Measurements from ENCODE around the gene CCDC74B.
"Not testable (repeated sequence)": the region's sequence is repeated elsewhere in the genome, so short reads cannot be mapped to it uniquely, and the experiment has no call there.

Gene CCDC74B

DNA sequence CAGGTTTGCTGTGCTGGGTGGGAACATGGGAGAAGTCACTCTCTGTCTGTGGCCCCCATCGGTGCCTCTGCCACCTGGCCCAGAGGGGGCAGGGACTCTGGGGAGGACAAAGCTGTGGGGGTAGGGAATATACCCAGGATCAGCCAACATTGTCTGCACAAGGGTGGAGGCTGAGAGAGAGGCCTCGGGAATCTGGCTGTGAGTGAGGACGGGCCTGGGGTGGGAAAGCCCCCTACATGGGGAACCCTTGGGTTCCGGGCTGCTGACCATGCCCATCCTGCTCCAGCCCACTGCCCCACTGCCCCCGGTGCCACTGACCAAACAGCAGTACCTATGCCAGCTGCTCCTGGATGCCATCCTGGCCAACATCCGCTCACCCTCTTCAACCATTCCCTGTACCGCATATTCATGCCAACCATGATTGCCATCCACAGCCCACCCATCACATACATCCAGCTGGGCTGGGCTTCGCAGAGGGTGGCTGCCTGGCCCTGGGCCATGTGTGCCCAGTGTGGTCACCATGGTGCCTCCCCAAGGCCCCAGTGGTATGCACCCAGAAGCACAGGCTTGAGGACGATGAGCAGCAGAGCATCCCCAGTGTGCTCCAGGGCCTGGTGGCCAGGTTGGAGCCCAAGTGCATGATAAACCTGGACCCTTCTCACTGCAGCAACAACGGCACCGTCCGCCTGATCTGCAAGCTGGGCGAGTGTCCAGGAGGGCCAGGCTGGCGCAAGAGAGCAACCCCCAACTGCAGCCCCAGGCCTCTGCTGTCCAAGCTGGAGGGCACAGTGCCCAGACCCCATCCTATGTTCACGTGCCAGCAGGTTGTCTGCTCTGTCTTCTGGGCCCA is 9.0 kb downstream of the CCDC74B start:
- H3K4me1 ChIP-seq (ENCODE audit: control insufficient read depth, insufficient read depth, low read length), result no peaks in the 10 kb centered on the region
- H3K9ac ChIP-seq (ENCODE audit: low read depth, low read length), result no peak overlapping the region
- no peak overlapping the region for H3K4me3 ChIP-seq (ENCODE audit: low read depth, low read length)
- H3K27me3 ChIP-seq (ENCODE audit: control insufficient read depth, insufficient read depth, low read length), result no peaks in the 10 kb centered on the region
- no peaks in the 10 kb centered on the region for H3K36me3 ChIP-seq (ENCODE audit: control insufficient read depth, insufficient read depth, low read length)
- no peaks in the 10 kb centered on the region for H3K9me3 ChIP-seq (ENCODE audit: control insufficient read depth, insufficient read depth, low read length)
- no peak overlapping the region for H3K27ac ChIP-seq (ENCODE audit: low read depth, low read length)

DNA sequence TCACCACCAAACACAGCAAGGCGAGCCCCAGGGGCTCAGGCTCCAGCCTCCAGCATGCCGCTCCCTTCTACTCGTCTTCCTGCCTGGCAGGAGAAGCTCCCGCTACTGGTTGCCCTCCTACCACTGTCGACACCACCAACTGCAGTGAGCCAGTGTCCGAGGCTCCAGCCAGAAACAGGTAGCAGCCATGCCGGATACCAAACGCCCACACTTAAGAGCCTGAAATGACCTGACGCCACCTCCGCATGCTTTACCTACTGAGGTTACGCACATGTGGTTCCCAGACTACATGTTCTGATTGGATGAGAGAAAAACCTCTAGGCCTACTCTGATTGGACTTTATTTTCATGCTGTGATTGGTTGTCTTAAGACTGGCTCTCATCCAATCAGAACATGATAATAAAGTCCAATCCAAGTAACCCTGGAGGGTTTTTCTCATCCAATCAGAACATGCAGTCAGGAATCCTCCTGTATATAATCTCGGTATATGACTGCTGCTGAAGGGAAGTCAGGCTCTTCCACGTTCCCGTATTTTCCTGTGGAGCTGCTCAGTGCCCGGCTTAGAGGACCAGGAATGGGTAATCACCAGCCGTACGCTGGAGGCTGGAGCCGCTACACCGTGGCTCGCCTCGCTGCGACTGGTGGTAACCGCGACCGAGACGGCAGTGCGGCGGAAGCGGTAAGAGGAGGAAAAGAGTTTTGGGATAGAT is 15.6 kb downstream of the CCDC74B start, which contains the start of gene POTEF:
TSS of gene POTEF (minus strand) at position 103 of the 710 bp plus-strand sequence. CDS start 8,707 bp downstream, outside the sequence.
- H3K4me3 ChIP-seq (ENCODE audit: low read depth, low read length), result peak within 1 kb of the TSS; percentile 58
- not testable (repeated sequence) for H3K27me3 ChIP-seq (ENCODE audit: control insufficient read depth, insufficient read depth, low read length); H3K4me1 ChIP-seq (ENCODE audit: control insufficient read depth, insufficient read depth, low read length); H3K9ac ChIP-seq (ENCODE audit: low read depth, low read length); H3K9me3 ChIP-seq (ENCODE audit: control insufficient read depth, insufficient read depth, low read length); H3K36me3 ChIP-seq (ENCODE audit: control insufficient read depth, insufficient read depth, low read length); H3K27ac ChIP-seq (ENCODE audit: low read depth, low read length)

DNA sequence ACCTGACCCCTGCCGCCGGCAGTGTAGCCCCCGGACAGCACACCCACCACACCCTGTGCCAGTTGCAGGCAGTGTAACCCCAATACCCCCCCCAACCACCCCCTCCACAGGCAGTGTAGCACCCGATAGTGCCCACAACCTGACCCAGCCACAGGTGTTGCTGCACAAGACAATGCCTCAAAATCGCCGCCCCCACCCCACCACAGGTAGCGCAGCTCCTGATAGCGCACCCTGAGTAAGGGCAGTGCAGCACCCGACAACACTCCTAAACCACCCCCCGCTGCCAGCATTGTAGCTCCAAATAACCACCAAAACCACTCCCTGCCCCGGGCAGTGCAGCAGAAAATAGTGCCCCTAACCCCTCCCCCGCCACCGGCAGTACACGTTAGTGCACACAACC is 16.4 kb downstream of the CCDC74B start:
- not testable (repeated sequence) for H3K36me3 ChIP-seq (ENCODE audit: control insufficient read depth, insufficient read depth, low read length); H3K4me1 ChIP-seq (ENCODE audit: control insufficient read depth, insufficient read depth, low read length); H3K9me3 ChIP-seq (ENCODE audit: control insufficient read depth, insufficient read depth, low read length); H3K4me3 ChIP-seq (ENCODE audit: low read depth, low read length); H3K9ac ChIP-seq (ENCODE audit: low read depth, low read length); H3K27me3 ChIP-seq (ENCODE audit: control insufficient read depth, insufficient read depth, low read length); H3K27ac ChIP-seq (ENCODE audit: low read depth, low read length)

DNA sequence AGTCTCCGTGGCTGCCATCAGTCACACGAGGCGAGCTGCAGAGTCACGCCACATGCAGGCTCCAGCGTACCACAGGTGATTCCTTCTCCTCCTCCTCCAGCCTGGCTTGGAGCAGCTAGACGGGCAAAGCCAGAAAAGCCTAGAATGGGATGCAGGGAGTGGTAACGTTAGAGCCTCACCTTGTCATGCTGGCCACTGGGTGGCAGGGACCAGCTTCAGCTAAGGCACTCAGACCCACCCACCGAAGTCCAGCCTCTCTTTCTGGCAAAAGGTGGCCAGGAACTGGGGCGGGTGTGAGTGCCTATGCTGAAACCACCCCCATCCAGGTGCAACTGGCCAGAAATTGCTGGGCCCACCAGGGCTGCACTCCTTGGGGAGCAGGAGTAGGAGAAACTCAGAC is 17.2 kb downstream of the CCDC74B start:
- H3K27ac ChIP-seq (ENCODE audit: low read depth, low read length); H3K9me3 ChIP-seq (ENCODE audit: control insufficient read depth, insufficient read depth, low read length); H3K36me3 ChIP-seq (ENCODE audit: control insufficient read depth, insufficient read depth, low read length); H3K4me3 ChIP-seq (ENCODE audit: low read depth, low read length); H3K4me1 ChIP-seq (ENCODE audit: control insufficient read depth, insufficient read depth, low read length); H3K9ac ChIP-seq (ENCODE audit: low read depth, low read length); H3K27me3 ChIP-seq (ENCODE audit: control insufficient read depth, insufficient read depth, low read length): not testable (repeated sequence)

DNA sequence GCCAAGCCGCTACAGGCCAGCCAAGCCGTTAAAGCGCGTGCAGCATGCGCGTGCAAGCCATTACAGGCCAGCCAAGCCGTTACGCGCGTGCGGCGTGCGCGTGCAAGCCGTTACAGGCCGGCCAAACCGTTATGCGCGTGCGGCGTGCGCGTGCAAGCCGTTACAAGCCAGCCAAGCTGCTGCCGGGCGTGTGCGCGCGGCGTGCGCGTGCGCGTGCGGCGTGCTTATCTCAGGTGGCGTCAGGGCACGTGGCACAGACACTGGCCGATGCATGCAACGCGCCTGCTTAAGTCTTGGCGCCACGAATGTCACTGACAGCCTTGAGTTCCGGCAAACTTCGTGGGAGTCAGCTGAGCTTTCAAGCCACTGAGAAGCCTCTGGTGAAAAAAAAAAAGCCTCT is 24.0 kb downstream of the CCDC74B start:
- H3K4me3 ChIP-seq (ENCODE audit: low read depth, low read length); H3K9ac ChIP-seq (ENCODE audit: low read depth, low read length); H3K9me3 ChIP-seq (ENCODE audit: control insufficient read depth, insufficient read depth, low read length); H3K27me3 ChIP-seq (ENCODE audit: control insufficient read depth, insufficient read depth, low read length); H3K36me3 ChIP-seq (ENCODE audit: control insufficient read depth, insufficient read depth, low read length); H3K4me1 ChIP-seq (ENCODE audit: control insufficient read depth, insufficient read depth, low read length); H3K27ac ChIP-seq (ENCODE audit: low read depth, low read length): not testable (repeated sequence)

DNA sequence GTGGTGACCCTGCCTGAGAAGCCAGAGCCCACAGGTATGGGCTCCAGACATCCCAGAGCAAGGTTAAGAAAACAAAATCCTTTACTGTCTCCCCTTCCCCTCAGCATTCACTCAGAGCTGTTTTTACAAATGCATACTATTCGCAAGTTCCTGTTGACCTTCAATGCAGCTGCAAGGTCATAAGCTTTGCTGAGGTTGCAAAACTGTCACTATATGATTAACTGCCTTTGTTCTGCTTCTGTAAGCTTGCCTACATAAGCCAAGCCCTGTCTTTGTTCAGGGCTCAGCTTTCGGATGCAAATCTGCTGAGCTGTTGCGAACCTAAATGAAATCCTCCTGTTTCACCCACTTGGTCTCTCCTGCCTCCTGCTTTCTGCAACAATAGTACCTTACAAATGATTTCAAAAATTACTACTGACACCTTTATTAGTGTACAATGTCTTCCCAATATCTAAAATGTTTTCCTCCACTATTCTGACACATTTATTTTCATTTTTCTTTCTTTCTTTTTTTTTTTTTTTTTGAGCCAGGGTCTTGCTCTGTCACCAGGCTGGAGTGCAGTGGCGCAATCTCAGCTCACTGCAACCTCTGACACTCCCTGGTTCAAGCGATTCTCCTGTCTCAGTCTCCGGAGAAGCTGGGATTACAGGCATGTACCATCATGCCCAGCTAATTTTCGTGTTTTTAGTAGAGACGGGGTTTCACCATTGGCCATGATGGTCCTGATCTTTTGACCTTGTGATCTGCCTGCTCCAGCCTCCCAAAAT is 42.1 kb downstream of the CCDC74B start:
- H3K27me3 ChIP-seq (ENCODE audit: control insufficient read depth, insufficient read depth, low read length); H3K4me1 ChIP-seq (ENCODE audit: control insufficient read depth, insufficient read depth, low read length); H3K9ac ChIP-seq (ENCODE audit: low read depth, low read length); H3K36me3 ChIP-seq (ENCODE audit: control insufficient read depth, insufficient read depth, low read length); H3K4me3 ChIP-seq (ENCODE audit: low read depth, low read length); H3K9me3 ChIP-seq (ENCODE audit: control insufficient read depth, insufficient read depth, low read length): not testable (repeated sequence)
- peak overlapping the region; percentile 28 for H3K27ac ChIP-seq (ENCODE audit: low read depth, low read length)

All from HUES48 (cell line).